GM19328 (cell line): ENCODE measurements around the gene BHLHA15.
"Not testable (repeated sequence)": the region's sequence is repeated elsewhere in the genome, so short reads cannot be mapped to it uniquely, and the experiment has no call there.

Experiments used
- ATAC-seq: cut with Tn5 transposase; IDR thresholded peaks from one replicate; pipeline ENCODE4 v1.9.1; 2021; ENCODE audit warnings: mild to moderate bottlenecking, moderate library complexity; ENCODE audit not compliant: unreplicated experiment

The BHLHA15 gene

GRCh38 chr7:98206451-98207330 is 4.5 kb upstream of the BHLHA15 start:
- ATAC-seq = no peak

- ATAC-seq = no peak
These were observed 1.9 kb upstream of the BHLHA15 start for GRCh38 chr7:98209166-98209920.

DNA sequence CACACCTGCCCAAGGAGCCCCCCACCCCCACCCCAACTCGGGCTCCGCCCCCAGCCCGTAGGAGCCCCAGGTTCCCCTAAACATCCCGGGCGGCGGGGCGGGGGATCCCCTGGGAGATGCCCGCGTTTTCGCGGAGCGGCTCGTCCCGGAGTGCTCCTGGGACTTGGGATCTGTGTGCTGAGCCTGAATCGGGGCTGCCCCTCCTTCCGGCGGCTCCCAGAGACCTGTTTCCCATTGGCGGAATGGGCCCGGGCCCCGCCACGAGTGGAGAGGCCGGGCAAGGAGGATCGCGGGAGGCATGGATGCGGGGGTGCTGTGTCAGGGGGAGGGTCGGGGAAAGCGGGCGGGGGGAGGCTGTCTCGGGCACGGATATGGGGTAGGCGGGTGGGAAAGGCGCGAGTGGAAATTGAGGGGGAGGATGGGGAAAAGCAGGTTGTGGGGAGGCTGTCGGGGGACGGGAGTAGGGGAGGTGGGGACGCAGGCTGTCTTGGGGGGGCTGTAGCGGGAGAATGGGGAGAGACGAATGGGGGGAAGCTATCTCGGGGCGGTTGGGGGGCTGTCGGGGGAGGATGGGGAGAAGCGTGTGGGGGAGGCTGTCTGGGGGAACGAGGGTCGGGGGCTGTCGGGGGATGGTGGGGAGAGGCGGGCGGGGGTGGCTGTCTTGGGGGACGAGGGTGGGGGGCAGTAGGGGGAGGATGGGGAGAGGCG is 572 bp upstream of the BHLHA15 start:
- ATAC-seq = no peak

- no peak for ATAC-seq
These were observed 665 bp downstream of the BHLHA15 start for GRCh38 chr7:98211676-98212531.

GRCh38 chr7:98212532-98213041 is 1.3 kb downstream of the BHLHA15 start:
- no peak for ATAC-seq

DNA sequence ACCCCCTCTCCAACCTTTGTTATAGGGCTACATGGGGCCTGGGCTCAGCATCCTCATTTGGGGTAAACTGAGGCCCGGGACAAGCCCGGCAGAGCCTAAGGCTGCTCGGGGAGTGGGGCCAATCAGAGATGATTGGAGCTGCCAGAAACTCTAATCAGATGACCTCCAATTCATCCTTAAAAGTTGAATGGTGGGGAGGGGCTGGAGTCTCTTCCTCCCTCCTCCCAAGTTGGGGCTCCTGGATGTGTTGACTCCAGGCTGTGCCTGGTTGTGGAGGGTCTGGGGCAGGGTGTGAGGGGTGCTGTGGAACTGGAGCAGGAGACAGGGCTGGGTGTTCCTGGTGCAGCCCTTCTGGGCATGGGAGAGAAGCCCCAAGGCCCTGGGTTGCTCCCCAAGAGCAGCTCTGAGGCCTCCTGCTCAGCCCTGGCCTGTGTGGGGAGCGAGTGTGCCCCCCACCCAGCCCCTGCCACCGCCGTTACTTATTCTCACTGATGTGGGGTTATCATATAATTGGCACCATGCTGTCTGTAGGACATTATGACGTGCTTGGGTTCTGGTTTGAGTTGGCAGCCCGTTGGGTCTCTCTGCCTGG is 2.2 kb downstream of the BHLHA15 start:
- ATAC-seq = no peak

DNA sequence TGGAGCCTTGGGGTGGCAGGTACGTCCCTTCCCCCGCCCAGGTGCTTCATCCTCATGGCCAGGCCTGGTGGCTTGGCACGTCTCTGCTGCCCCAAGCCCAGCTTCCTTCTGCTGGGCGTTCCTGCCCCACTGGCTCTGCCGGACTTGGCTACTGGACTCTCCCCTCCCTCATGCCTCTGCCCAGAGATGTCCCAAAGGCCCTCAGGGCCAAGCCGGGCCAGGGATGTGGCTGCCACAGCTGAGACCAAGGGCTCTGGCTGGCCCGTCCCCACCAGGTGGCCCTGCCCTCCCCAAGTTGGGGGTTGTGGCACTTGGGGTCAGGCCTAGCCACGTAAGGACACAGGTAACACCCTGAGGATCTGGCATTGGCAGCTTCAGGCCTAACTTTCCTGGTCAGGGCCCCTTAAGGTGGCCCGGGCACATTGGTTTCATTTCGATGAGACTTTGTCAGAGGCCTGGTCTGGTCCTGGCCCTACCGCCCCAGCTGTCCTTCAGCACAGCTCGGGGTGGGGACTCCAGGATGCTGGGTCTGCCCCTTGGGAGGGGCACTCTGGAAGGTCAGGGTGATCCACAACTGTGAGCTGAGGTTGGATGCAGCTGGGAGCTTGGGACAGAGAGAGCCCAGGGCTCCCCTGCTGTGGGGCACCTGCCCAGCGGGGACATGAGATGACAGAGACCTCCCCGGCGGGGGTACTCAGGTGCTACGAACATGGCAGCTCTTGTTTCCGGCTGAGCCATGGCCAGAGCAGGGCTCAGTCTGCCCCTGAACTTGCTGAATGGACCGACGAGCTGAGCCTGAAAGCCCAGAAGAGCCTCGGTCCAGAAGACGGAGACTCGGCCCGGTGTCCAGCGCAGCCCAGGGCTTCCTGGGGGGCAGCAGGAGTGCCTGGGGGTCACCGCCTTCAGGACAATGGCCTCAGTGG is 2.9 kb downstream of the BHLHA15 start:
- no peak for ATAC-seq

DNA sequence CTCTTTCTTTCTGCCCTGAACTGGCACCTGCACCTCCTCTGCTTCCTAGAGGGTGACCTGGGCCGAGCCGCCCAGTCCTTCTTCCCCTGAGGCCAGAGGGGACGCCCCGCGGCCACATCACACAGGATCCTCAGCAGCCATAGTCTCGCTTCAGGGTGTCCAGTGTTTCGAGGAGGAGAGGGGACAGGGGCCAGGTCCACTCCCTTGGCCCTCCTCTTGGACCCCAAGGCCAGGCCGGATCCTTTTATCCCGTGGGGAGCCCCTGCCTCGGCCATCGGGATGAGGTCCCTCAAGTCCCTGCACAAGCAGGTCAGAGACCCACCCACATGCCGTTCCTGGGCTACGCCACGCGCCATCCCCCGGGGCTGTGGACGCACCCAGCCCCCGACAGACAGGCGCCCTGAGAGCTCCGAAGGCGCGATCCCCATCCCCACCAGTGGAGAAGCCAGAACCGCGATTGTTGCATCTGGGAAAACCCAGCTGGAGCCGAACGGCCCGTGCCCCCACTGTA is 3.6 kb downstream of the BHLHA15 start:
- no peak for ATAC-seq

GRCh38 chr7:98215561-98216495 is 4.6 kb downstream of the BHLHA15 start:
- no peak for ATAC-seq

DNA sequence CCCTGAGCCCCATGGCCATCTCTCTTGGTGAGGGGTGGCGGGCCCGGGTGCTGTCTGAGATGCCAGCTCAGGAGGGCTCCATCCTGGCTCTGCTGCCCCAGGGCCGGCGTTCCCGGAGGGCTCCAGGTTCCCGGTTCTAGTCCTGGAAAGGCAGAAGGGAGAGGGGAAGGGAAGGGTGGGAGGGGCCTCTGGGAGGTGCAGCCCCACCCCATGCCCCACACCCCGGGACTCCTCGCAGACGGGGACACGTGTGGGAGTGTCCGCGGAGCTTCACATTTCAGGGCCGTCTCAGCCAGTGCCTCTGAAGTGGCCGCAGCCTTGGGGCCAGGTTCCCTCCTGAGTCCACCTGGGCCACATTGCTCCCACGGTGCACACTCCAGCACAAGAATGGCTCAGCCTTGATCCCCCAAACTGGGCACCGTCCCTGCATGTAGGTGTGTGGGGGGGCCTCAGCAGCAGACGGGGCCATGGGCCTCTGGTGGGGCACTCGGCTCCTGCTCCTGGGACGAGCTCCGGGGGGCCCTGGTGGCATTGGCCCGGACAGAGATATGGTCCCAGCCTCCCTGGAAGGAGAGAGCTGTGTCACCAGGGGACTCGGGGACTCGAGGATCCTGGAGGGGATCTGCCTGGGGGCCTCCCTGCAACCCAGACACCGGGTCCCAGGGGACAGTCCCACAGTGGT is 5.8 kb downstream of the BHLHA15 start:
- no peak for ATAC-seq

GRCh38 chr7:98217623-98218582 is 6.7 kb downstream of the BHLHA15 start:
- ATAC-seq = no peak

DNA sequence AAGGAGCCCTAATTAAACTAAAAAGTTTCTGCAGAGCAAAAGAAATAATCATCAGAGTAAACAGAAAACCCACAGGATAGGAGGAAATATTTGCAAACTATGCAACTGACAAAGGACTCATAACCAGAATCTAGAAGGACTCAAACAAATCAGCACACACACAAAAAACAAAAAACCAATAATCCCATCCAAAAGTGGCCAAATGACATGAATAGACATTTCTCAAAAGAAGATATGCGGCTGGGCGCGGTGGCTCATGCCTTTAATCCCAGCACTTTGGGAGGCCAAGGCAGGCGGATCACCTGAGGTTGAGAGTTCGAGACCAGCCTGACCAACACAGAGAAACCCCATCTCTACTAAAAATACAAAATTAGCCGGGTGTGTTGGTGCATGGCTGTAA is 8.1 kb downstream of the BHLHA15 start:
- not testable (repeated sequence) for ATAC-seq

DNA sequence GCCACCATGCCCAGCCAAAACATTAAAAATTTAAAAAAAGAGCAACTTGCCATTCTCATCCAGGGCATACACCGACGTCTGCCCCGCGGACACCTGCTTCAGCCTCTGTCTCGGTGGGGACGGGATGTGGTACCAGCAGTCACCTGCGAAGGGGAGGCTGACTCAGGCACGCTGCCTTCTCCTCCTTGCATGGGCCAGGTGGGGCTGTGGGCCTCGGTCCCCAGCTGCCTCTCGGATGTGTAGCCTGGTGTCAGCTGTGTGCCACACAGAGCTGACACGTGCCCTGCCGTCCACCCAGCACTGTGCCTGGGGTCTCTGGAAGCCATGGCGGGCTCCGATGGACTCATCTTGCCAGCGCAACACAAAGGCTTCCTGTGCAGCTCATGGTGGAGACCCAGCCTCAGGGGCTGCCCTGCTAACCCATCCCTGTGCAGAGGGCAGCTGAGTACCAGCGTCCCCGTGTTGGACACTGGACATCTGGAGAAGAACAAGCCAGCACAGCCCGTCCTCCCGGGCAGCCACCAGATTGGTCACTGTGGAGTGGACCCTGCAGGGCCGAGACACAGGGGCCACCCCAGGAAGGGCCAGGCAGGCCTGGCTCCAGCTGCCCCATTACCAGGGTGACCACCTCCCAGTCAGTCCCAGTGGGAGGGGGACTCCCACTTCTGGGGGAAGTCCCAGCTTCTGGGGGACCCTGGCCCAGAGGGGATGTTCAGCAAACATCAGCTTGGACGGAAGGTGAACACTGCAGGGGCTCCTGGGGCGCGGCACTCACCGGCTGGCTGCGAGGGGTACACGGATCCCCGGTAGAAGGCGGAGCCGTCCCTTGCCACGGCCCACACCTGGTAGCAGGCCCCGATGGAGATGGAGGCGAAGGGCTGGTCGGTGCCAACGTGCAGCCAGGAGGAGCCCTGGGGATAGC is 10.6 kb downstream of the BHLHA15 start:
- ATAC-seq = no peak

GRCh38 chr7:98222533-98223195 is 11.4 kb downstream of the BHLHA15 start:
- no peak for ATAC-seq
